Hepatic stellate cell (primary cell): ENCODE measurements around the gene ATRNL1.
"Not testable (repeated sequence)": the region's sequence is repeated elsewhere in the genome, so short reads cannot be mapped to it uniquely, and the experiment has no call there.

ENCODE experiments used
- DNase-seq: peaks from one replicate; pipeline ENCODE4 v3.0.0; 2011; ENCODE audit warnings: low spot score

Gene ATRNL1

DNA sequence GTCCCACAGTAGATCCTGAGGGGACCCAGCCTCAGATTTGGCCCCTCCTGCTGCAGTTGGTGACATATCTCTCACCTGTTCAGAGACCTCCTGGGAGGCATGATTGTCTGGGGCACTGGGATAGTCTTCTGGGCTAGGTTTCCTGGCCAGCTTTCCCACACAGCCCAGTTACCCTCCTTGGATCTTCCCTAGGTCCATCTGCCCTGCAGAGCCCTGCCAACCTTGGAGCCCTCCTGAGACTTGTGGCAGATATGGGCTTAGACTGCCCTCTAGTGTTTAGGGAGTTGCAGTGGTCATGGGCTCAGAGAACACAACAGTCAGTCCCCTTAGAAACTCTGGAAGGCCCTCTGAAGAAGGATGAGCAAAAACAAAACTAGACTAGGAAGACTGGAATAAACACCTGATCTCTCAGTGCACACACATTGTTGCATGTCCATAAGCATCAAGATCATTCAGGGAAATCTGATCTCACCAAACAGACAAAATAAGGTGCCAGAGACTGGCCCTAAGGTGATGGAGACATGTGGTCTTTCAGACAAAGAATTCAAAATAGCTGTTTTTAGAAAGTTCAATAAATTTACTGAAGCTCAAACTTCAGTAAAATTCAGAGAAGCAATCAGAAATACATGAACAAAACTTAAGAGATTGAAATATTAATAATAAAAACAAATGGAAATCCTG is 324.6 kb downstream of the ATRNL1 start:
- peak; percentile 1 for DNase-seq

DNA sequence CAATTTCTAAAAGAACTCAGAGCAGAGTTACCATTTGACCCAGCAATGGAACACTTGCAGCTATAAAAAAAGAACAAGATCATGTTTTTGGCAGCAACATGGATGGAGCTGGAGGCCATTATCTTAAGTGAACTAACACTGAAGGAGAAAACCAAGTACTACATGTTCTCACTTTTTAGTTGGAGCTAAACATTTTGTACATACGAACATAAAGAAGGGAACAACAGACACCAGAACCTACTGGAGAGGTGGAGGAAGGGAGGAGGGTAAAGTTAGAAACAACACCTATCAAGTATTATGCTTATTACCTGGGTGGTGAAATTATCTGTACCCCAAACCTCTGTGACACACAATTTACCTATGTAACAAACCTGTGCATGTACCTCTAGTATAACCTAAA is 329.5 kb downstream of the ATRNL1 start:
- DNase-seq = no peak

GRCh38 chr10:115427611-115428010 is 334.4 kb downstream of the ATRNL1 start:
- DNase-seq = no peak

- DNase-seq = no peak
Observed at GRCh38 chr10:115432188-115432819, 339.1 kb downstream of the ATRNL1 start.

GRCh38 chr10:115436999-115437398 is 343.8 kb downstream of the ATRNL1 start:
- DNase-seq = no peak

- no peak for DNase-seq
Observed at GRCh38 chr10:115441907-115442545, 348.9 kb downstream of the ATRNL1 start.

DNA sequence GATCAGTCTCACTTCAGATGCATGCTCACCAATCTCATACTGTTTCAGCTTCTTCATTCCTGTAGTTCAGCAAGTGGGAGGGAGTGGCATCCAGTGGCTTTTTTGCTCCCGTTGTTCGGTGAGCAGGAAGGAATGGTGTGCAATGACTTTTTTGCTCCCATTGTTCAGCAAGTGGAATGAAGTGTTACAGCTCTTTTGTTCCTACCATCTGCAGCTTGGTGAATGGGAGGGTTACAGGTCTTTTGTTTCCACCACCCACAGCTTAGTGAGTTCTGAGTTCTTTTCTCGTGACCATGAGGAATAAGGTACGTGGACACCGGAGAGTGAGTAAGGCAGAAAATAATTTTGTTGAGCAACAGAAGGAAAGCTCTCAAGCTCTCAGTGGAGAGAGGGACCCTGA is 363.6 kb downstream of the ATRNL1 start:
- DNase-seq = no peak

DNA sequence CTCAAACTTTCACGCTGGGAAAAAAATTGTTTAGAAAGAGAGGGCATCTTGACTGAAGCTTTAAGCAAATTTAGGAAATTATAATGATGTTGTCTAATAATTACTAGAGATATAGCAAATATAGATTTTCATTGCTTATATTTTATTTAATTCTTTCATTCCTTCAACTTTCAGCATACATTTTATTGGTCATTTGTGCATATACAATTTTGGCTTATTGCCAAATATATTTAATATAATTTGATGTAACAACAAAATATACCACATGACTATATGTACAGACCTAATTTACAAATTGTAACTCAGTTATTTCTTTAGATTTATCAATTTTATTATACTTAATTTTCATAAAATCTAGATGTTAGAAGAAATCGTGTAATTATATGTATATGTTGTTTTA is 390.1 kb downstream of the ATRNL1 start:
- no peak for DNase-seq

- DNase-seq = no peak
Observed at GRCh38 chr10:115491526-115492140, 398.5 kb downstream of the ATRNL1 start.

GRCh38 chr10:115503546-115503945 is 410.4 kb downstream of the ATRNL1 start:
- no peak for DNase-seq

- DNase-seq = no peak
Observed at GRCh38 chr10:115514895-115515294, 421.7 kb downstream of the ATRNL1 start.

- DNase-seq = no peak
Observed at GRCh38 chr10:115525141-115525540, 432.0 kb downstream of the ATRNL1 start.

- not testable (repeated sequence) for DNase-seq
Observed at GRCh38 chr10:115527682-115528081, 434.5 kb downstream of the ATRNL1 start.

- DNase-seq = not testable (repeated sequence)
Observed at GRCh38 chr10:115536401-115536800, 443.2 kb downstream of the ATRNL1 start.

DNA sequence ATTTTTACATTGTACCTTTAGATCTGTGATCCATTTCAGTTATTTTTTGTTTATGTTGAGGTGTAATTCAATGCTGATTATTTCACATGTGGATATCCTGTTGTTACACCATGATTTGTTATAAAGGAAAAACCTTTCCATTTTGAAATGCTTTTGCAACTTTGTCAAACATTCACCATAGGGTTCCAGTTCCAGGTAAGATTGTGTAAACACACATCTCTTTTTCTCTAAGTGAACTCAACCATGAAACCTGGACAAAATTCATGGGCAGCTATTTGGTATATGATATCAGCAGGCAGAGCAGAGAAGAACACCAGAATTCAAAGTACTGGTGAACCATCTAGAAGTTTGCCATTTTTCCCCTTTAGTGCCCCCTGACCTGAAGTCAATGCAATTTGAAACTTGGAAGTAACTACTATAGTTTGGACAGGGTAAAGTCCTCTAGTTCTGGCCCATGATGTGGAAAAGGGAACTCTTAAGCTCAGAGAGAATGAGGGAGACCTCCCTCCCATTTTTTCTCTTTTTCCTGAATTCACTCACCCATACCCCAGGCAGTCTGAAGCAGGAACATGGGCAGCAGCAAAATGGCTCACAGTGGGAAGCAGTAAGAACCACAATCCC is 446.1 kb downstream of the ATRNL1 start:
- no peak for DNase-seq

DNA sequence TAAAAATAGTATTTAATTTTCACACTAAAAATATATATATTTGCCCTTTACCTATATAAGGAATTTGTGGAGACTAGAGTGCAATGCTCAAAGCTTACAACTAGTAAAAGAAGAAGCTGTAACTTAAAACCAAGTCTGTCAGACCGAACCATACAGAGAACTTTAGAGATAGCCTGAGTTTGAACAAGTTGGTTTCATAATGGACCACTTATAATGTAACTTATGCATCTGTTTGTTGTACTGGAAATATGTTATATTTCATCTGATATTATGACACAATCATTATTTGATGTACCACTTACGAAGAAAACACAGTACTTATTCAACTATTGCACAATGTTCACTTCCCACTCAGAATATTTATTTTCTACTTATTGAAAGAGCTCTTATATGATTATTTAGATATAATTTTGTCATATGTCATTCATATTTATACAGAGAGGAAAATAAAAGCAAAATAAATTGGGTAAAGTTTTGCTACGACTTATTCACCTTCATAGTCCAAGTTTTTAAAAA is 462.8 kb downstream of the ATRNL1 start:
- DNase-seq = no peak

- no peak for DNase-seq
Observed at GRCh38 chr10:115558252-115558651, 465.1 kb downstream of the ATRNL1 start.

DNA sequence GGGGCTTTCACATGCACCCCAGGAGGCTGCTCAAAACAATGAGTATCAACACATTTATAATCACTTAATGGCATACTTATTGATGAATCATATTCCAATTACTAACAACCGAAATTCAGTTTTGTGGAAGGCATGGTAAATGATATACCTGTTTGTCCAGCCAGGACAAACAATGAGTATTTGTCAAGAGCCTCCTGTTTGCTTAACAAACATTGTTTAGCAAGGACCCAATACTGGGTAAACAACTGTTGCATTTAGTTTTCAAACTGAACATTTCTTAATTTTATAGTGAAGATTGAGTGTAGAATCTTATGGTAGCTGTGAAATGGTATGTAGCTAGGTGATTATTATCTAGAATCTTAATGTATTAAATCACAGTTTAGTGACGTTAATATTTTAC is 473.7 kb downstream of the ATRNL1 start:
- DNase-seq = no peak

- no peak for DNase-seq
Observed at GRCh38 chr10:115572740-115573455, 479.7 kb downstream of the ATRNL1 start.

- no peak for DNase-seq
Observed at GRCh38 chr10:115580239-115580638, 487.1 kb downstream of the ATRNL1 start.

GRCh38 chr10:115593060-115593459 is 499.9 kb downstream of the ATRNL1 start:
- no peak for DNase-seq

GRCh38 chr10:115604627-115605026 is 511.5 kb downstream of the ATRNL1 start:
- no peak for DNase-seq
